ENCODE results near the gene USP35. TPM values are rescaled to one million over a fixed set of nuclear protein-coding genes. Genes with fewer than 3 reads are reported as not detected.
"Not testable (repeated sequence)": the region's sequence is repeated elsewhere in the genome, so short reads cannot be mapped to it uniquely, and the experiment has no call there.

Gene USP35
- total RNA-seq, 2 experiments from 2014 or later: 9.2 to 9.8 TPM

DNA sequence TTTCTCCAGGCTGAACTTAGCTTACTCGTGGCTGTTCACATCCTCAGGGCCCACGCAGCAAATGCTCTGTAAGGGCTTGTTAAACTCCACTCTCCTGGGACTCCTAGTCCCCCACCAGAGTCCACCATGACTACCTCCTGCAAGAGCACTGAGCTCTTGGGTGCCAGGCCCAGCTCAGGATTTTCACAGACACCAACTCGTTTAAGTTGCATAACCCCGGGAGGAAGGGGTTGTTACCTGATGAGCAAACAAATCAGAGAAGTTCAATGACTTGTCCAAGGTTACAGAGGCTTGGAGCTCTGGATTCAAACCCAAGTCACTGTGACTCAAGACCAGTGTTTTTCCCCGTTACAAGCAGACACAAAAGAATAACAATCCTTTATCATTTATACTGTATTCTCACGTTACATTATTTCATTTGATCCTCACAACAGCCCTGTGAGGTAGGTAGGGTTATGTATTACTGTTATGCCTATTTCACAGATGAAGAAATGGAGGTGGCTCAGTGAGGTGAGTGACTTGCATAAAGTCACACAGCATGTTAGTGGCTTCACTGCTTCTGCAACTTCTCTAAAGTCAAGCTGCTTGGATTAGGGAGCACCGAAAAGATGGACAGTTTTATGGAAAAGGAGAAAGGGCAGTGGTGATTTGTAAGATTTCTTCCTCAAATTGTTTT is 17.7 kb upstream of the USP35 start:
- H3K4me3 Mint-ChIP-seq: no peak overlapping the region
- H3K4me1 Mint-ChIP-seq: no peaks in the 10 kb centered on the region
- POLR2A ChIA-PET: no interaction called here
- DNase-seq: no peak
- H3K36me3 Mint-ChIP-seq (ENCODE audit: low read depth): peaks cover 16% of the 10 kb centered on the region
- intact Hi-C loops (cut with DNase I, micrococcal nuclease): no loop called here
- no peaks in the 10 kb centered on the region for H3K27me3 Mint-ChIP-seq
- no peak overlapping the region for H3K27ac Mint-ChIP-seq
- H3K9me3 Mint-ChIP-seq (ENCODE audit: low read depth): no peaks in the 10 kb centered on the region
- ATAC-seq: no peak
- CTCF ChIA-PET: interaction anchor here (1.1 to 1.2 kb wide), 2 partner anchors 14 to 43 kb away, joined by 3 read pairs; no protein-coding TSS in a partner anchor

DNA sequence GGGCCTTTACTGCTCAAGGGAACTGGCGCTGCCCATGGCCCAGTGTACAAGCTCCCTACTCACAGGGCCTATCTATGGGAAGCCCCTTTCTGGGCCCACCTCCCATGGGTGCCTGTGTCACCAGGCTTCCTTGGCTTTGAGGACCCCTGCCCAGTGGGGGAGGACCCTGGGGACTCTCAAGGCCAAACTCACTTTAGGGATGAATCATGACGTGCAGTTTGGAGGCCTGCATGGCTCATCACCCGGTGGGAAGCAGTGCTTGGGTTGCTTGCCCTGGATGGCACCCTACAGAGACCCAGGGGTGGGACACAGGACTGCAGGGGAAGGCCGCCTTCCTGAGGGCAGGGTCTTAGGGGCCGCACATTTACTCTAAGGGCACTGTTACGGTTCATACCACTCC is 16.8 kb upstream of the USP35 start:
- Mint-ChIP-seq H3K4me1 (no peaks in the 10 kb centered on the region), H3K36me3 (ENCODE audit: low read depth) (peaks cover 25% of the 10 kb centered on the region), H3K9me3 (ENCODE audit: low read depth) (no peaks in the 10 kb centered on the region), H3K4me3 (no peak overlapping the region), H3K27ac (no peak overlapping the region), H3K27me3 (no peaks in the 10 kb centered on the region)
- no peak for DNase-seq
- intact Hi-C loops (cut with DNase I, micrococcal nuclease): no loop called here
- ATAC-seq: no peak
- ChIA-PET POLR2A (no interaction called here), CTCF (interaction anchor here (0.6 to 0.9 kb wide), 2 partner anchors 33 to 128 kb away, joined by 3 read pairs; no protein-coding TSS in a partner anchor)

DNA sequence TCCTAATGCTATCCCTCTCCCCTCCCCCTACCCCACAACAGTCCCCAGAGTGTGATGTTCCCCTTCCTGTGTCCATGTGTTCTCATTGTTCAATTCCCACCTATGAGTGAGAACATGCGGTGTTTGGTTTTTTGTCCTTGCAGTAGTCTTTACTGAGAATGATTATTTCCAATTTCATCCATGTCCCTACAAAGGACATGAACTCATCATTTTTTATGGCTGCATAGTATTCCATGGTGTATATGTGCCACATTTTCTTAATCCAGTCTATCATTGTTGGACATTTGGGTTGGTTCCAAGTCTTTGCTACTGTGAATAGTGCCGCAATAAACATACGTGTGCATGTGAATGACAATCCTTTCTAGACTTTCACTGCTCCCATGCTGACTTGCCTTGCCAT is 12.9 kb upstream of the USP35 start:
- CTCF ChIA-PET: interaction anchor here (0.6 kb wide), 1 partner anchor 105 kb away, joined by 5 read pairs; no protein-coding TSS in a partner anchor
- H3K4me1 Mint-ChIP-seq; H3K4me3 Mint-ChIP-seq; H3K27me3 Mint-ChIP-seq; intact Hi-C loops (cut with DNase I, micrococcal nuclease); DNase-seq; H3K9me3 Mint-ChIP-seq (ENCODE audit: low read depth); ATAC-seq; POLR2A ChIA-PET; H3K27ac Mint-ChIP-seq: not testable (repeated sequence)
- peaks cover 32% of the 10 kb centered on the region for H3K36me3 Mint-ChIP-seq (ENCODE audit: low read depth)

DNA sequence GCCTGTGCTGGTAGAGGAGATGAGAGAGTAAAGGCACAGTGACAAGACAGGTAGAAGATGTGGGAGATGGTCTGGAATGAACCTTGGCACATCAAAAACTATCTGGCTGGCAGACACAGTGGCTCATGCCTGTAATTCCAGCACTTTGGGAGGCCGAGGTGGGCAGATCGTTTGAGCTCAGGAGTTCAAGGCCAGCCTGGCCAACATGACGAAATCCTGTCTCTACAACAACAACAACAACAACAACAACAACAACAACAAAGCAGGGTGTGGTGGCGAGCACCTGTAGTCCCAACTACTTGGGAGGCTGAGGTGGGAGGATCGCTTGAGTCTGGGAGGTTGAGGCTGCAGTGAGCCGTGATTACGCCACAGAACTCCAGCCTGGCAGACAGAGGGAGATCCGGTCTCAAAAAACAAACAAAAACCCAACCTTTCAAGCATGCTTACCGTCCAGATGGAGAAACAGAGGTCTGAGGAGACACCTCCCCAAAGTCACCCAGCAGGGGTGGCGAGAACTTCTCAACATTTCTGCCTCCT is 12.0 kb upstream of the USP35 start:
- peaks cover 38% of the 10 kb centered on the region for H3K36me3 Mint-ChIP-seq (ENCODE audit: low read depth)
- POLR2A ChIA-PET: no interaction called here
- ATAC-seq (no peak), DNase-seq (no peak)
- no peak overlapping the region for H3K27ac Mint-ChIP-seq
- peaks cover 5% of the 10 kb centered on the region for H3K9me3 Mint-ChIP-seq (ENCODE audit: low read depth)
- CTCF ChIA-PET: no interaction called here
- no peak overlapping the region for H3K4me3 Mint-ChIP-seq
- H3K27me3 Mint-ChIP-seq: no peaks in the 10 kb centered on the region
- H3K4me1 Mint-ChIP-seq: peaks cover 13% of the 10 kb centered on the region
- intact Hi-C loops (cut with DNase I, micrococcal nuclease): no loop called here

DNA sequence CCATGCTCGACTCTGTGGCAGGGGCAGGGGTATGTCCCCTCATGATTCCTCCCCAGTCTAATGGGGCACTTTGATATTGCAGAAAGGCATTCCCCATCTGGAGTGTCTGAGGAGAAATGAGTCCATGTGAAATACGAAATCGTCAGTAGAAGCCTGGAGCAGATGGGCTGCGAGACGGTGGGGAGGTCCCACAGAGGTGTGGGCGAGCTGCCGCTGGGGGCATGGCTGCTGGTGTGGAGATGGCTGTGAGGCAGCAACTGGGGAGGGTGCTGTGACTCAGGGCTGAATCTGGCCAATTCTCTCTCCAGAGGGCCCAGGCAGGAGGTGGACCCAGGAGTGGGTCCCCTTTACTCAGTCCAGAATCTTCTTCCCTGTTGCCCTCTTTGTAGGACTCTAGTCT is 11.5 kb upstream of the USP35 start:
- Mint-ChIP-seq H3K9me3 (ENCODE audit: low read depth) (peaks cover 5% of the 10 kb centered on the region), H3K4me3 (no peak overlapping the region), H3K4me1 (peaks cover 13% of the 10 kb centered on the region), H3K27me3 (no peaks in the 10 kb centered on the region), H3K27ac (no peak overlapping the region), H3K36me3 (ENCODE audit: low read depth) (peaks cover 38% of the 10 kb centered on the region)
- POLR2A ChIA-PET: no interaction called here
- ATAC-seq: no peak
- CTCF ChIA-PET: interaction anchor here (1.1 kb wide), 1 partner anchor 24 kb away, joined by 3 read pairs; no protein-coding TSS in a partner anchor
- DNase-seq: no peak
- intact Hi-C loops (cut with DNase I, micrococcal nuclease): no loop called here

DNA sequence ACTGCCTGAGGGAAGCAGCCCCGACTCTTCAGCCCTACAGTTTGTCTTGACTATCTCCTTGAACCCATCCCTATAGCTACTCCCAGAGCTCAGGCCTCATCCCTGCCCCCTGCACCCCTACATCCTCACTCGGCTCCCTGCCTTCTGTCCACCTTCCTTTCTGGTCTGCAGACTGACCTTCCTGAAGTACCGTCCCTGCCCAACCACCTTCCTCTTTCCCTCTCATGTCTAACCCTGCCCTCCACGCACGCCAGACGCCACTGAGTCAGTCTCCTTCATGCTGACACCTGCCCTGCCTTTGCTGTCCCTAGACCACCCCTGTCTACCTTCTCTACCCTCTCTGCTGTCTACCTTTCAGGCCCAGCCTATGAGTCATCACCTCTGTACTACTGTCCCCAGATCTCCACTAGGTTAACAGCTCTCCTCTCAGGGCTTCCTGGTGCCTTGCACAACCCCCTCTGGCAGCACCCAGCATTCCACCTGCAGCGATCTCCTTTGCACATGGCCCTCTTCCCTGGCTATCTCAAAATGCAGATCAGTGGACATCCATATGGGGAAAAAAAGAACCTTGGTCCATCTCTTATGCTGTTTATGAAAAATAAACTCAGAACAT is 9.2 kb upstream of the USP35 start:
- no peak overlapping the region for H3K4me3 Mint-ChIP-seq
- ChIA-PET CTCF (no interaction called here), POLR2A (no interaction called here)
- ATAC-seq: no peak
- peak overlapping the region; percentile 7 for H3K27ac Mint-ChIP-seq
- DNase-seq: no peak
- peaks cover 5% of the 10 kb centered on the region for H3K9me3 Mint-ChIP-seq (ENCODE audit: low read depth)
- peaks cover 16% of the 10 kb centered on the region for H3K4me1 Mint-ChIP-seq
- intact Hi-C loops (cut with DNase I, micrococcal nuclease): no loop called here
- no peaks in the 10 kb centered on the region for H3K27me3 Mint-ChIP-seq
- peaks cover 30% of the 10 kb centered on the region for H3K36me3 Mint-ChIP-seq (ENCODE audit: low read depth)

DNA sequence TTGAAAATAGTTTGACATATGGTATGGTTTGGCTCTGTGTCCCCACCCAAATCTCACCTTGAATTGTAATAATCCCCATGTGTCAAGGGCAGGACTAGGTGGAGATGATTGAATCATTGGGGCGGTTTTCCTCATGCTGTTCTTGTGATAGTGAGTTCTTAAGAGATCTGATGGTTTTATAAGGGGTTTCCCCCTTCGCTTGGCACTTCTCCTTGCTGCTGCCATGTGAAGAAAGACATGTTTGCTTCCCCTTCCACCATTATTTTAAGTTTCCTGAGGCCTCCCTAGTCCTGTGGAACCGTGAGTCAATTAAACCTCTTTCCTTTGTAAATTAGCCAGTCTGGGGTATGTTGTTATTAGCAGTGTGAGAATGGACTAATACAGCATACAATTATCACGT is 8.0 kb upstream of the USP35 start:
- H3K36me3 Mint-ChIP-seq (ENCODE audit: low read depth): peaks cover 30% of the 10 kb centered on the region
- ChIA-PET CTCF (no interaction called here), POLR2A (interaction anchor here (0.6 kb wide), 1 partner anchor 370 kb away, joined by 4 read pairs; no protein-coding TSS in a partner anchor)
- peaks cover 19% of the 10 kb centered on the region for H3K4me1 Mint-ChIP-seq
- intact Hi-C loops (cut with DNase I, micrococcal nuclease): no loop called here
- H3K27ac Mint-ChIP-seq: no peak overlapping the region
- ATAC-seq (no peak), DNase-seq (no peak)
- H3K27me3 Mint-ChIP-seq: no peaks in the 10 kb centered on the region
- no peak overlapping the region for H3K4me3 Mint-ChIP-seq
- H3K9me3 Mint-ChIP-seq (ENCODE audit: low read depth): peaks cover 5% of the 10 kb centered on the region

DNA sequence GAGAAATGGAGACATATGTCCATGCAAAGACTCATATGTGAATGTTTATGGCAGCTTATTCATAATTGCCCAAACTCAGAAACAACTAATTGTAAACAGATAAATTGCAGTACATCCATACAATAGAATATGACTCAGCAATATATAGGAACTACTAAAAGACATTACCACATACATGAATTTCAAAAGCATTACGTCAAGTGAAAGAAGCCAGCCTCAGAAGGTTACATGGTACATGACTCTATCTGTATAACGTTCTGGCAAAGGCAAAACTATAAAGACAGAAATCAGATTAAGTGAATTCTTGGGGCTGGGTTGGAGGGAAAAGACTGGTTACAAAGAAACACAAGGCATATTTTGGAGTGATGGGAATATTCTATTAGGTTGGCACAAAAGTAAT is 7.5 kb upstream of the USP35 start:
- Mint-ChIP-seq H3K4me3 (no peak overlapping the region), H3K9me3 (ENCODE audit: low read depth) (peaks cover 5% of the 10 kb centered on the region), H3K4me1 (peaks cover 23% of the 10 kb centered on the region), H3K27me3 (no peaks in the 10 kb centered on the region), H3K36me3 (ENCODE audit: low read depth) (peaks cover 27% of the 10 kb centered on the region), H3K27ac (no peak overlapping the region)
- ATAC-seq (no peak), DNase-seq (no peak)
- intact Hi-C loops (cut with DNase I, micrococcal nuclease): no loop called here
- CTCF ChIA-PET: no interaction called here
- POLR2A ChIA-PET: no interaction called here

DNA sequence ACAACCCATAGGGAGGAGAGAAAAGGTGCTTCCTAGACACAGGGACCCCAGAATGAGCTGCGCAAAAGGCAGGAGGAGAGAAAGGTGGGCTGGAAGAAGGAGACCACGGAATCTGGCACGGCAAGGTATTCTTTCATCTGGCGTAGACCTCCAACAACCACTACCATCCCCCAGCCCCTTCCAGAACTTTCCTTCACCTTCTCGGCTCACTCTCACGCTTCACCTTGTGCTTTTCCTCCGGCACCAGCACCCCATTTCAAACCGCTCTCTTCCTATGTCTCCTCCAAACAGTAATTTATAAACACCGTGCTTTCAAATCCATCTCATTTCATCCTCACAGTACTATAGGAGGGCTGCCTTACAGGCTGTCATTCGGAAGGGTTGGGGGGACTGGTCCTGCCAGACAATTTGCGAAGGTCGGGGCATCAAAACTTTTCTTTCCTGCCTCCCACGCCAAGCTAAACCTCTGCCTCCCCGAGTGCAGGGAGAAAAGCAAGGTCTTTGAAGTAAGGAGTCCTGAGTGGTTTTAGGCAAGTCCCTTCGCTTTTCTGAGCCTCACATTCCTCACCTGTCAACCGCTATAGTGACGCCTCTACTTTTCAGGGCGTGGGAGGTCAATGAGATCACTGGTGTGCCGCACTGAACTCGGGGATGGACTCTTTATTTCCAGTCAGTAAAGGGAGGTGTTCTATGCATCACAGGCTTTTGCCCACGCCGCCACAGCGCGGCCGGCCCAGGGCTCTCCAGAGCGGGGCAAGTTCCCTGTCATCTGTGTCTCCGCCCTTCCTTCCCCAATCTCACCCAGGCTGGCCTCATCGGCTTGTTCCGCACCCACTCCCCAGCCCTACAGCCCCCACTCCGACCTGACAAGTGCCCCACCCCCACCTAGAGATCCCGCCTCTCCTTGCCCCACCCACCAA is 1.1 kb upstream of the USP35 start:
- CTCF ChIA-PET: interaction anchor here (0.6 to 2.1 kb wide), 8 partner anchors 10 to 377 kb away, joined by 3 to 10 read pairs (median 3); partner anchors contain the start of genes ALG8 and GAB2
- H3K36me3 Mint-ChIP-seq (ENCODE audit: low read depth): peaks cover 10% of the 10 kb centered on the region
- H3K27me3 Mint-ChIP-seq: no peaks in the 10 kb centered on the region
- peak; percentile 92 for DNase-seq
- H3K9me3 Mint-ChIP-seq (ENCODE audit: low read depth): no peaks in the 10 kb centered on the region
- peak overlapping the region; percentile 84 for H3K4me3 Mint-ChIP-seq
- POLR2A ChIA-PET: interaction anchor here (0.7 to 1.2 kb wide), 5 partner anchors 14 to 201 kb away, joined by 3 to 8 read pairs (median 5); partner anchors contain the start of genes ALG8 and INTS4
- peak; percentile 77 for ATAC-seq
- intact Hi-C loops (cut with DNase I, micrococcal nuclease): loop anchor here (1.0 to 5.0 kb wide), 13 partner anchors 15 to 550 kb away; partner anchors contain the start of genes ALG8 (in 2 of the 2), INTS4 (in 2 of the 2), CLNS1A (in 1 of the 2) and GAB2 (in 1 of the 2)
- H3K27ac Mint-ChIP-seq: peak overlapping the region; percentile 97
- peaks cover 51% of the 10 kb centered on the region for H3K4me1 Mint-ChIP-seq

DNA sequence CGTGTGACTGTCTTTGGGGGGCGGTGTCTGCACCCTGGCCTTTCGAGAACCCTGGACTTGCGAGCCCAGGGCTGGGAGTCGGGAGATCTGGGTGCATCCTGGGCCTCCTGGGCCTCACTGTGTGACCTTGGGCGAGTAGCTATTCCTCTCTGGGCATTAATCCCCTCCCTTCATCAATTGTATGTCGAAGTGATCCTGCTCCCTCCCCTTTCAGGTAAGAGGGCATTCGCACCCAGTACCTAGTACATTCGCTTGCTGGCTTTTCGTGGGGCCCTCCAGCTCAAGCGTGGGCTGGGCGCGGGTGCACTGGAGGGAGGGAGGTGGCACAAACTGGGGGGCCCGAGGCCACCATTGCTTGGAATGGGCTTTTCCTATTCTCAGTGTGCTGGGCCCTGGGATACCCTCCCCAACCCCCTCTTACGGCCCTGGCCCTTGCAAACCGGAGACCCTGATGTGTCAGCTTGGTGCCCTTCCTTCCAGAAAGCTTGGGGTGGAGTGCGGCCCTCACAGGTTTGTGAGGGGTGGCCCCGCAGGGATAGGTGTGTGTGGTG is 530 bp downstream of the USP35 start:
- Mint-ChIP-seq H3K36me3 (ENCODE audit: low read depth) (peaks cover 6% of the 10 kb centered on the region), H3K27ac (peak overlapping the region; percentile 81), H3K4me3 (peak overlapping the region; percentile 84), H3K9me3 (ENCODE audit: low read depth) (no peaks in the 10 kb centered on the region), H3K4me1 (peaks cover 63% of the 10 kb centered on the region), H3K27me3 (no peaks in the 10 kb centered on the region)
- DNase-seq (peak; percentile 24), ATAC-seq (no peak)
- ChIA-PET POLR2A (interaction anchor here (1.1 to 1.2 kb wide), 2 partner anchors 12 to 50 kb away, joined by 5 to 6 read pairs; partner anchors contain the start of gene ALG8), CTCF (interaction anchor here (0.7 to 2.1 kb wide), 7 partner anchors 30 to 305 kb away, joined by 3 to 10 read pairs (median 3); partner anchors contain the start of genes ALG8 and GAB2)
- intact Hi-C loops (cut with DNase I, micrococcal nuclease): loop anchor here (2.0 to 5.0 kb wide), 4 partner anchors 14 to 376 kb away; partner anchors contain the start of gene INTS4 (in 1 of the 2)
